ENCODE data around the gene THG1L. TPM values are rescaled to one million over a fixed set of nuclear protein-coding genes. Genes with fewer than 3 reads are reported as not detected.

The THG1L gene
- total RNA-seq, 2 experiments from 2014 or later, result 12.4 to 13.4 TPM

GRCh38 chr5:157745041-157745456 lies 13.8 kb downstream of the THG1L start:
- CTCF ChIA-PET, result interaction anchor here (1.5 to 6.1 kb wide), 4 partner anchors 15 to 312 kb away, joined by 4 to 85 read pairs (median 49); partner anchors contain the start of gene THG1L
- Mint-ChIP-seq H3K27ac (no peak overlapping the region), H3K9me3 (ENCODE audit: insufficient read depth) (no peaks in the 10 kb centered on the region), H3K4me3 (peak overlapping the region; percentile 27), H3K36me3 (ENCODE audit: low read depth) (peaks cover 8% of the 10 kb centered on the region), H3K4me1 (ENCODE audit: low read depth) (peaks cover 33% of the 10 kb centered on the region), H3K27me3 (ENCODE audit: low read depth) (no peaks in the 10 kb centered on the region)
- DNase-seq (no peak), ATAC-seq (no peak)
- POLR2A ChIA-PET, result no interaction called here

GRCh38 chr5:157747173-157747740 lies 16.0 kb downstream of the THG1L start:
- H3K27ac Mint-ChIP-seq, result no peak overlapping the region
- CTCF ChIA-PET, result interaction anchor here (1.0 to 1.8 kb wide), 4 partner anchors 8 to 404 kb away, joined by 3 to 5 read pairs (median 4); no protein-coding TSS in a partner anchor

GRCh38 chr5:157747766-157748700 lies 16.8 kb downstream of the THG1L start:
- CTCF ChIA-PET, result interaction anchor here (1.0 to 1.1 kb wide), 2 partner anchors 9 to 405 kb away, joined by 3 to 4 read pairs; no protein-coding TSS in a partner anchor
- DNase-seq (no peak), ATAC-seq (no peak)
- H3K27me3 Mint-ChIP-seq (ENCODE audit: low read depth), result no peaks in the 10 kb centered on the region
- peaks cover 25% of the 10 kb centered on the region for H3K4me1 Mint-ChIP-seq (ENCODE audit: low read depth)
- no peak overlapping the region for H3K4me3 Mint-ChIP-seq
- H3K27ac Mint-ChIP-seq, result no peak overlapping the region
- peaks cover 9% of the 10 kb centered on the region for H3K36me3 Mint-ChIP-seq (ENCODE audit: low read depth)
- POLR2A ChIA-PET, result no interaction called here
- H3K9me3 Mint-ChIP-seq (ENCODE audit: insufficient read depth), result no peaks in the 10 kb centered on the region

More at GRCh38 chr5:157747173-157747740, 16.0 kb downstream of the THG1L start:
- ATAC-seq (no peak), DNase-seq (no peak)
- Mint-ChIP-seq H3K4me1 (ENCODE audit: low read depth) (peaks cover 30% of the 10 kb centered on the region), H3K36me3 (ENCODE audit: low read depth) (peaks cover 5% of the 10 kb centered on the region), H3K27me3 (ENCODE audit: low read depth) (no peaks in the 10 kb centered on the region), H3K4me3 (no peak overlapping the region), H3K9me3 (ENCODE audit: insufficient read depth) (no peaks in the 10 kb centered on the region)
- POLR2A ChIA-PET, result no interaction called here

GRCh38 chr5:157748760-157749461 lies 17.7 kb downstream of the THG1L start:
- Mint-ChIP-seq H3K27ac (no peak overlapping the region), H3K4me1 (ENCODE audit: low read depth) (peaks cover 22% of the 10 kb centered on the region), H3K4me3 (no peak overlapping the region), H3K27me3 (ENCODE audit: low read depth) (no peaks in the 10 kb centered on the region), H3K9me3 (ENCODE audit: insufficient read depth) (no peaks in the 10 kb centered on the region), H3K36me3 (ENCODE audit: low read depth) (peaks cover 9% of the 10 kb centered on the region)
- no peak for DNase-seq
- ATAC-seq, result no peak
- ChIA-PET POLR2A (no interaction called here), CTCF (no interaction called here)

GRCh38 chr5:157749462-157749799 lies 18.2 kb downstream of the THG1L start:
- ATAC-seq (no peak), DNase-seq (no peak)
- Mint-ChIP-seq H3K27ac (no peak overlapping the region), H3K27me3 (ENCODE audit: low read depth) (no peaks in the 10 kb centered on the region), H3K4me3 (no peak overlapping the region), H3K4me1 (ENCODE audit: low read depth) (peaks cover 18% of the 10 kb centered on the region), H3K36me3 (ENCODE audit: low read depth) (peaks cover 10% of the 10 kb centered on the region), H3K9me3 (ENCODE audit: insufficient read depth) (no peaks in the 10 kb centered on the region)
- ChIA-PET CTCF (interaction anchor here (0.9 kb wide), 1 partner anchor 13 kb away, joined by 4 read pairs; no protein-coding TSS in a partner anchor), POLR2A (no interaction called here)

- CTCF ChIA-PET, result interaction anchor here (0.9 kb wide), 2 partner anchors 12 to 90 kb away, joined by 3 to 4 read pairs; no protein-coding TSS in a partner anchor
- no peak for ATAC-seq
- H3K27ac Mint-ChIP-seq, result no peak overlapping the region
Measured at GRCh38 chr5:157750320-157750719, 19.1 kb downstream of the THG1L start.

GRCh38 chr5:157756122-157756521 lies 24.9 kb downstream of the THG1L start:
- ATAC-seq, result no peak
- POLR2A ChIA-PET, result no interaction called here
- no peak overlapping the region for H3K4me3 Mint-ChIP-seq

More at GRCh38 chr5:157750320-157750719, 19.1 kb downstream of the THG1L start:
- POLR2A ChIA-PET, result no interaction called here
- Mint-ChIP-seq H3K4me3 (no peak overlapping the region), H3K9me3 (ENCODE audit: insufficient read depth) (no peaks in the 10 kb centered on the region), H3K36me3 (ENCODE audit: low read depth) (peaks cover 13% of the 10 kb centered on the region), H3K4me1 (ENCODE audit: low read depth) (peaks cover 13% of the 10 kb centered on the region), H3K27me3 (ENCODE audit: low read depth) (no peaks in the 10 kb centered on the region)
- DNase-seq, result no peak

GRCh38 chr5:157758706-157759105 lies 27.5 kb downstream of the THG1L start:
- peaks cover 14% of the 10 kb centered on the region for H3K36me3 Mint-ChIP-seq (ENCODE audit: low read depth)
- H3K27me3 Mint-ChIP-seq (ENCODE audit: low read depth), result no peaks in the 10 kb centered on the region
- DNase-seq (no peak), ATAC-seq (no peak)
- H3K4me1 Mint-ChIP-seq (ENCODE audit: low read depth), result no peaks in the 10 kb centered on the region
- POLR2A ChIA-PET, result interaction anchor here (1.3 kb wide), 1 partner anchor 16 kb away, joined by 4 read pairs; the partner anchor contains the start of gene LSM11
- no peaks in the 10 kb centered on the region for H3K9me3 Mint-ChIP-seq (ENCODE audit: insufficient read depth)
- H3K4me3 Mint-ChIP-seq, result no peak overlapping the region
- no peak overlapping the region for H3K27ac Mint-ChIP-seq
- CTCF ChIA-PET, result interaction anchor here (1.5 to 8.7 kb wide), 4 partner anchors 11 to 190 kb away, joined by 3 to 41 read pairs (median 19); partner anchors contain the start of gene LSM11

More at GRCh38 chr5:157756122-157756521, 24.9 kb downstream of the THG1L start:
- no peaks in the 10 kb centered on the region for H3K4me1 Mint-ChIP-seq (ENCODE audit: low read depth)
- no peak for DNase-seq
- H3K36me3 Mint-ChIP-seq (ENCODE audit: low read depth), result peaks cover 19% of the 10 kb centered on the region
- CTCF ChIA-PET, result interaction anchor here (8.7 kb wide), 1 partner anchor 12 kb away, joined by 41 read pairs; the partner anchor contains the start of gene LSM11
- H3K9me3 Mint-ChIP-seq (ENCODE audit: insufficient read depth), result no peaks in the 10 kb centered on the region
- no peak overlapping the region for H3K27ac Mint-ChIP-seq
- no peaks in the 10 kb centered on the region for H3K27me3 Mint-ChIP-seq (ENCODE audit: low read depth)

- H3K36me3 Mint-ChIP-seq (ENCODE audit: low read depth), result no peaks in the 10 kb centered on the region
- POLR2A ChIA-PET, result no interaction called here
- H3K27me3 Mint-ChIP-seq (ENCODE audit: low read depth), result no peaks in the 10 kb centered on the region
- CTCF ChIA-PET, result interaction anchor here (0.7 to 8.7 kb wide), 19 partner anchors 8 to 313 kb away, joined by 3 to 41 read pairs (median 5); partner anchors contain the start of gene LSM11
- DNase-seq, result peak; percentile 53
- no peak overlapping the region for H3K27ac Mint-ChIP-seq
- no peaks in the 10 kb centered on the region for H3K4me1 Mint-ChIP-seq (ENCODE audit: low read depth)
- ATAC-seq, result peak; percentile 90
- H3K4me3 Mint-ChIP-seq, result no peak overlapping the region
- no peaks in the 10 kb centered on the region for H3K9me3 Mint-ChIP-seq (ENCODE audit: insufficient read depth)
Measured at GRCh38 chr5:157761690-157762621, 30.7 kb downstream of the THG1L start.

- Mint-ChIP-seq H3K36me3 (ENCODE audit: low read depth) (no peaks in the 10 kb centered on the region), H3K27ac (no peak overlapping the region), H3K9me3 (ENCODE audit: insufficient read depth) (no peaks in the 10 kb centered on the region), H3K4me1 (ENCODE audit: low read depth) (no peaks in the 10 kb centered on the region), H3K27me3 (ENCODE audit: low read depth) (no peaks in the 10 kb centered on the region), H3K4me3 (no peak overlapping the region)
- ATAC-seq (no peak), DNase-seq (no peak)
- POLR2A ChIA-PET, result no interaction called here
- CTCF ChIA-PET, result interaction anchor here (1.1 to 1.6 kb wide), 2 partner anchors 184 to 311 kb away, joined by 4 to 14 read pairs; no protein-coding TSS in a partner anchor
Measured at GRCh38 chr5:157764531-157764930, 33.3 kb downstream of the THG1L start.

- Mint-ChIP-seq H3K36me3 (ENCODE audit: low read depth) (no peaks in the 10 kb centered on the region), H3K9me3 (ENCODE audit: insufficient read depth) (no peaks in the 10 kb centered on the region), H3K4me1 (ENCODE audit: low read depth) (no peaks in the 10 kb centered on the region), H3K27me3 (ENCODE audit: low read depth) (peaks cover 4% of the 10 kb centered on the region), H3K27ac (no peak overlapping the region), H3K4me3 (no peak overlapping the region)
- ChIA-PET POLR2A (no interaction called here), CTCF (no interaction called here)
- no peak for ATAC-seq
- no peak for DNase-seq
Measured at GRCh38 chr5:157766442-157766841, 35.2 kb downstream of the THG1L start.

All from activated CD8-positive, alpha-beta T cell treated with anti-CD3 and anti-CD28 coated beads, Interleukin-2, amount 10 ng/mL, durations not matched to agents 7 days and 5 days (primary cell).